Thymus (tissue), 11 donors: ENCODE measurements around the gene ZNF791. TPM values are rescaled to one million over a fixed set of nuclear protein-coding genes. Genes with fewer than 3 reads are reported as not detected.
"Not testable (repeated sequence)": the region's sequence is repeated elsewhere in the genome, so short reads cannot be mapped to it uniquely, and the experiment has no call there.

Experiments used
- DNase-seq, 9 donors: peaks; one replicate each; pipeline ENCODE4 v3.0.0-alpha.2; 2013; ENCODE audit warnings: low spot score in 9 of 9, low read depth in 6 of 9, missing footprints in 1 of 9
- H3K27ac ChIP-seq, 2 donors: one replicate each; pipeline ENCODE4 v1.5.1; 2013; ENCODE audit warnings: control low read depth in 1 of 2, low read depth in 1 of 2, low read length in 1 of 2, mild to moderate bottlenecking in 1 of 2, moderate library complexity in 1 of 2
- H3K27me3 ChIP-seq, 2 donors: one replicate each; pipeline ENCODE4 v1.5.1; 2013; ENCODE audit warnings: low read length in 1 of 2; ENCODE audit not compliant: control insufficient read depth in 2 of 2, insufficient read depth in 1 of 2
- H3K36me3 ChIP-seq, 2 donors: one replicate each; pipeline ENCODE4 v1.5.1; 2013; ENCODE audit warnings: low read length in 1 of 2, mild to moderate bottlenecking in 1 of 2, moderate library complexity in 1 of 2; ENCODE audit not compliant: control insufficient read depth in 2 of 2, insufficient read depth in 2 of 2
- H3K4me1 ChIP-seq, 2 donors: one replicate each; pipeline ENCODE4 v1.5.1; 2013; ENCODE audit warnings: low read length in 2 of 2; ENCODE audit not compliant: control insufficient read depth in 2 of 2, insufficient read depth in 2 of 2
- H3K4me3 ChIP-seq, 2 donors: one replicate each; pipeline ENCODE4 v1.5.1; 2013; ENCODE audit warnings: low read length in 2 of 2, control low read depth in 1 of 2, mild to moderate bottlenecking in 1 of 2
- H3K9me3 ChIP-seq, 2 donors: one replicate each; pipeline ENCODE4 v1.5.1; 2013; ENCODE audit warnings: low read length in 1 of 2, mild to moderate bottlenecking in 1 of 2; ENCODE audit not compliant: control insufficient read depth in 2 of 2, insufficient read depth in 1 of 2
- WGBS: extraction: QIAGEN DNeasy Blood & Tissue Kit; methylation state at CpG from one replicate; pipeline ENCODE4 v1.1.7; 2013; 5-methylcytosine and 5-hydroxymethylcytosine counted together
- polyA plus RNA-seq: library from polyadenylated mRNA; stranded (reverse); fragments of 200-250 nt; gene quantifications from one replicate; pipeline ENCODE4 v1.2.3, GENCODE V29; 2013
- total RNA-seq: library from RNA; stranded (reverse); fragments of 120-200 nt; gene quantifications from one replicate; pipeline ENCODE4 v1.2.4, GENCODE V29; 2013
- donor health status: healthy.

The ZNF791 gene
- total and polyA plus RNA-seq, 2 donors: 8.6 to 9.1 TPM

DNA sequence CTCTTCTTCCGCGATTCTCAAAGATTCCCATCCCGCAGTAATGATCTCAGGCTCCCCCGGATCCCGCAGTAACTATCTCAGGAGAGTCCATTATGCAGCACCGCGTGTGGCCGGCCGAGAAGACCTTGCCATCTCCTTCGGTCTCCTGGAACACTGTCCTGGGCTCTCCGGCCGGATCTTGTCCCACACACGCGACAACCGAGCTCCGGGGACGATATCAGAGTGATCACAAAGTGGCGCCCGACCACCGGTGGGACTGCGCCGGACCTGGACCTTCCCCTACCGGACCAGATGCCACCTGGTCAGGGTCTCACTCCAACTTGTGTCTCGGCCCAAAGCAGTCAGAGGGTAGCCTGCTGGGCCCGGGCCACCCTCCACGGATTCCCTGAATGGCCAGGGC lies 31.8 kb downstream of the ZNF791 start:
- Histone ChIP-seq H3K4me1 (peaks cover 4 to 8% of the 10 kb centered on the region in 2 donors), H3K9me3 (peaks cover 0 to 11% of the 10 kb centered on the region in 2 donors), H3K4me3 (no peak overlapping the region), H3K27ac (no peak overlapping the region), H3K27me3 (no peaks in the 10 kb centered on the region), H3K36me3 (peaks cover 0 to 14% of the 10 kb centered on the region in 2 donors)
- WGBS: 98% methylated on average over 26 of the region's 26 CpGs
- DNase-seq: no peak

- H3K27ac ChIP-seq, H3K27me3 ChIP-seq, DNase-seq, H3K4me3 ChIP-seq: not testable (repeated sequence)
- peaks cover 0 to 14% of the 10 kb centered on the region in 2 donors for H3K36me3 ChIP-seq
- peaks cover 4 to 15% of the 10 kb centered on the region in 2 donors for H3K4me1 ChIP-seq
- WGBS: 99% methylated on average over 14 of the region's 14 CpGs
- H3K9me3 ChIP-seq: peaks cover 0 to 18% of the 10 kb centered on the region in 2 donors
Observed at GRCh38 chr19:12643716-12644115, 33.0 kb downstream of the ZNF791 start.

- Histone ChIP-seq H3K4me3 (no peak overlapping the region), H3K4me1 (peaks cover 0 to 7% of the 10 kb centered on the region in 2 donors), H3K9me3 (peaks cover 0 to 12% of the 10 kb centered on the region in 2 donors), H3K27me3 (peaks cover 0 to 8% of the 10 kb centered on the region in 2 donors), H3K27ac (no peak overlapping the region), H3K36me3 (peaks cover 0 to 17% of the 10 kb centered on the region in 2 donors)
- DNase-seq: no peak
- 96% methylated on average over 10 of the region's 10 CpGs for WGBS
Observed at GRCh38 chr19:12646551-12646950, 35.8 kb downstream of the ZNF791 start.

GRCh38 chr19:12647047-12647446 lies 36.3 kb downstream of the ZNF791 start:
- 93% methylated on average over 8 of the region's 8 CpGs for WGBS
- peaks cover 0 to 12% of the 10 kb centered on the region in 2 donors for H3K9me3 ChIP-seq
- peaks cover 0 to 7% of the 10 kb centered on the region in 2 donors for H3K4me1 ChIP-seq
- H3K4me3 ChIP-seq: no peak overlapping the region
- no peak for DNase-seq
- H3K36me3 ChIP-seq: peaks cover 0 to 21% of the 10 kb centered on the region in 2 donors
- peaks cover 0 to 8% of the 10 kb centered on the region in 2 donors for H3K27me3 ChIP-seq
- no peak overlapping the region for H3K27ac ChIP-seq

DNA sequence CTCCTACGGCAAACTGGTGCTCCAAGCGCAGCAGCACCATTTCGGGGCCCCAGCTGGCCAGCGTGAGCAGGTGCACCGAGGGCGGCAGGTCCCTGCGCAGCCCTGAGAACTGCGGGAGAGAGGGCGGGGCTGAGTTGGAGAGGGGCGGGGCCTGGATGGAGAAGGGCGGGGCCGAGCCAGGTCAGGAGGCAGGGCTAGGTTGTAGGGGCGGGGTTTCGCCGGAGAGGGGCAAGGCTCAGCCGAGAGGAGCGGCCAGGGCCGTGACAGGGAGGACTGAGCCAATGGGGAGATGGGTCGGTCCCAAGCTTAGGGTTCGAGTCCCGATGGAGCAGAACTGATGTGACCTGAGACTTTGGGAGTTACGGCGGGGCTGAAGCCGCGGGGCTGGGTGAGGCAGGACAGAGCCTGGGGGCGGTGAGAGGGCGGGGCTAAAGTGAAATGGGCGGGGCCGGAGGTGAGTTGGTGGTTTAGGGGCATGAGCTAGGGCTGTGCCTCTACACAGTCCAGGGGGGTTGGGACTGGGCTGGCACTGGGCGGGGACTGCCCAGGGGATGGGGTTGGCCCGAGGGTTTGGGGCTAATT lies 36.9 kb downstream of the ZNF791 start:
- Histone ChIP-seq H3K4me1 (peaks cover 0 to 7% of the 10 kb centered on the region in 2 donors), H3K36me3 (peaks cover 0 to 23% of the 10 kb centered on the region in 2 donors), H3K27me3 (peaks cover 0 to 8% of the 10 kb centered on the region in 2 donors), H3K9me3 (peaks cover 0 to 12% of the 10 kb centered on the region in 2 donors), H3K27ac (no peak overlapping the region), H3K4me3 (no peak overlapping the region)
- 65% methylated on average over 31 of the region's 31 CpGs for WGBS
- peak in 1 of 9 donors; percentile 28 for DNase-seq

GRCh38 chr19:12648088-12648487 lies 37.4 kb downstream of the ZNF791 start:
- Histone ChIP-seq H3K36me3 (peaks cover 2 to 20% of the 10 kb centered on the region in 2 donors), H3K27ac (no peak overlapping the region), H3K9me3 (peaks cover 0 to 12% of the 10 kb centered on the region in 2 donors), H3K4me3 (no peak overlapping the region), H3K27me3 (peaks cover 0 to 8% of the 10 kb centered on the region in 2 donors), H3K4me1 (peaks cover 0 to 7% of the 10 kb centered on the region in 2 donors)
- DNase-seq: no peak
- 70% methylated on average over 29 of the region's 29 CpGs for WGBS

GRCh38 chr19:12649941-12650340 lies 39.2 kb downstream of the ZNF791 start:
- WGBS: 98% methylated on average over 10 of the region's 10 CpGs
- peaks cover 0 to 12% of the 10 kb centered on the region in 2 donors for H3K9me3 ChIP-seq
- H3K27me3 ChIP-seq: peaks cover 0 to 8% of the 10 kb centered on the region in 2 donors
- H3K36me3 ChIP-seq: peaks cover 8 to 19% of the 10 kb centered on the region in 2 donors
- no peak overlapping the region for H3K27ac ChIP-seq
- no peak overlapping the region for H3K4me3 ChIP-seq
- H3K4me1 ChIP-seq: peaks cover 0 to 7% of the 10 kb centered on the region in 2 donors
- DNase-seq: no peak

DNA sequence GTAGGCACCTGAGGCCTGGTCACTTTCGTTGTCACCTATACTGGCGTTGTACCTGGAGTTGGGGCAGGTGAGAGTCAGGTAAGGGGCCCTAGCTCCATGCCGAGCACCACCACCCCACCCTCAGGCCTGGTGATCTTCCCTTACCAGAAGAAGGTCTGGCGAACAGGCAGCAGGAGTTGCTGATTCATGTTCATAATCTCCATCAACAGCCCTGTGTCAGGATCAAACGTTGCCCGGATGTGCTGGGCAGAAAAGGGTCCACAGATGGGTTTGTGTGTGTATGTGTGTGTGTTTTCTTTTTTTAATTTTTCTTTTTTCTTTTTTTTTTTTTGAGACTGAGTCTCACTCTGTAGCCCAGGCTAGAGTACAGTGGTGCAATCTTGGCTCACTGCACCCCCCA lies 41.5 kb downstream of the ZNF791 start:
- Histone ChIP-seq H3K36me3 (peaks cover 28 to 36% of the 10 kb centered on the region in 2 donors), H3K4me1 (peaks cover 0 to 7% of the 10 kb centered on the region in 2 donors), H3K27ac (no peak overlapping the region), H3K9me3 (peaks cover 0 to 10% of the 10 kb centered on the region in 2 donors), H3K4me3 (no peak overlapping the region), H3K27me3 (peaks cover 0 to 8% of the 10 kb centered on the region in 2 donors)
- DNase-seq: no peak
- WGBS: 98% methylated on average over 6 of the region's 6 CpGs

DNA sequence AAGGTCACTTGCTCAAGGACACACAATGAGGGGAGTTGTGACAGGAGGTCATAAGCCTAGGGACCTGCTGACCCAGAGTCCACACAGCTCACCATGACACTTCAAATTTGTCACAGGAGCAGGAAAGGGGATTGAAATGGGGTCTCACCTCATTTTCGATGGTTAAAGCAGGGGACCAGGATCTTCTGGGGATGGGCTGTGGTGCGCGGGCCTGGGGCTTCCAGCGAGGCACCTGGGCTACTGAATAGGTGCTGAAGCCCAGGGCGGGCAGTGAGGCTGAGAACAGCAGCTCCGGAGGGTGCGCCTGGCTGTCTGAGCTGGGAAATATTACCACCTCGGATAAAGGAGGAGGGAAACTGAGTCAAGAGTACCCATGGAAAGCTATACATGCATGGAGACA lies 44.8 kb downstream of the ZNF791 start:
- DNase-seq: no peak
- over 99% methylated on average over 8 of the region's 8 CpGs for WGBS
- Histone ChIP-seq H3K4me1 (no peaks in the 10 kb centered on the region), H3K27me3 (no peaks in the 10 kb centered on the region), H3K27ac (no peak overlapping the region), H3K9me3 (peaks cover 0 to 4% of the 10 kb centered on the region in 2 donors), H3K36me3 (peaks cover 43 to 50% of the 10 kb centered on the region in 2 donors), H3K4me3 (no peak overlapping the region)
